SU-DHL-6 (cell line): ENCODE results near the gene FOCAD.

Experiments
- H2AFZ ChIP-seq: fragments of 200-600 bp; sonication (generic); 2 replicates; pipeline ENCODE4 v1.6.1; 2014; ENCODE audit warnings: low read depth, mild to moderate bottlenecking, moderate library complexity, mixed read lengths, antibody characterized with exemption, low read length; ENCODE audit not compliant: severe bottlenecking
- H3F3A ChIP-seq: fragments of 200-600 bp; shearing (Covaris generic); 2 replicates; pipeline ENCODE4 v1.6.0; 2016; ENCODE audit warnings: antibody characterized with exemption, mild to moderate bottlenecking; ENCODE audit not compliant: insufficient read depth
- H3K27ac ChIP-seq: fragments of 200-600 bp; sonication (generic); 2 replicates; pipeline ENCODE4 v1.5.1; 2016; ENCODE audit warnings: low read depth, mild to moderate bottlenecking, low read length, moderate library complexity, mixed read lengths
- H3K27me3 ChIP-seq: fragments of 200-600 bp; sonication (generic), shearing (Covaris generic); 2 replicates; pipeline ENCODE4 v1.6.0; 2014; ENCODE audit warnings: mild to moderate bottlenecking, low read length
- H3K36me3 ChIP-seq: fragments of 200-600 bp; sonication (generic); 2 replicates; pipeline ENCODE4 v1.6.1; 2014; ENCODE audit warnings: mild to moderate bottlenecking, low read length, mixed read lengths
- H3K4me2 ChIP-seq: fragments of 300-600, 200-600 bp; shearing (Covaris generic), sonication (generic); 2 replicates; pipeline ENCODE4 v1.6.0; 2014; ENCODE audit warnings: low read length, low read depth, mild to moderate bottlenecking; ENCODE audit not compliant: poor library complexity, severe bottlenecking
- H3K4me3 ChIP-seq: fragments of 200-600 bp; sonication (generic); 2 replicates; pipeline ENCODE4 v1.5.1; 2014; ENCODE audit warnings: antibody characterized with exemption, low read length, mild to moderate bottlenecking, mixed read lengths; ENCODE audit not compliant: insufficient read depth, poor library complexity, severe bottlenecking
- H3K79me2 ChIP-seq: fragments of 200-600 bp; sonication (generic); 2 replicates; pipeline ENCODE4 v1.6.1; 2014; ENCODE audit warnings: mild to moderate bottlenecking, low read length, moderate library complexity; ENCODE audit not compliant: insufficient read depth
- H3K9ac ChIP-seq: fragments of 200-600 bp; sonication (generic); 2 replicates; pipeline ENCODE4 v1.7.0; 2014; ENCODE audit warnings: mild to moderate bottlenecking, low read length
- H3K9me2 ChIP-seq: fragments of 200-600 bp; sonication (generic); replicated peaks from 2 replicates; pipeline ENCODE4 v1.6.1; 2014; ENCODE audit warnings: low read length; ENCODE audit not compliant: insufficient read depth
- H3K9me3 ChIP-seq: fragments of 200-600 bp; sonication (generic); 2 replicates; pipeline ENCODE4 v1.6.1; 2014; ENCODE audit warnings: low read length, mixed read lengths; ENCODE audit not compliant: insufficient read depth
- H4K20me1 ChIP-seq: fragments of 200-600 bp; sonication (generic); 2 replicates; pipeline ENCODE4 v1.6.1; 2014; ENCODE audit warnings: low read depth, mild to moderate bottlenecking, antibody characterized with exemption, low read length, moderate library complexity, mixed read lengths
- EZH2phosphoT487 ChIP-seq: fragments of 200-600 bp; sonication (generic), shearing (Covaris generic); conservative IDR thresholded peaks from 2 replicates; pipeline ENCODE4 v1.6.1; 2018; ENCODE audit warnings: mild to moderate bottlenecking, antibody characterized with exemption, low read length, moderate library complexity, mixed read lengths
- TF ChIP-seq, protein P1 (sequence below): fragments of 200-600 bp; sonication (generic); IDR thresholded peaks from one replicate; pipeline ENCODE4 v1.5.1; 2017; ENCODE audit warnings: antibody characterized with exemption, mild to moderate bottlenecking, low read length, moderate library complexity; ENCODE audit not compliant: insufficient read depth, poor library complexity, severe bottlenecking

The FOCAD gene

DNA sequence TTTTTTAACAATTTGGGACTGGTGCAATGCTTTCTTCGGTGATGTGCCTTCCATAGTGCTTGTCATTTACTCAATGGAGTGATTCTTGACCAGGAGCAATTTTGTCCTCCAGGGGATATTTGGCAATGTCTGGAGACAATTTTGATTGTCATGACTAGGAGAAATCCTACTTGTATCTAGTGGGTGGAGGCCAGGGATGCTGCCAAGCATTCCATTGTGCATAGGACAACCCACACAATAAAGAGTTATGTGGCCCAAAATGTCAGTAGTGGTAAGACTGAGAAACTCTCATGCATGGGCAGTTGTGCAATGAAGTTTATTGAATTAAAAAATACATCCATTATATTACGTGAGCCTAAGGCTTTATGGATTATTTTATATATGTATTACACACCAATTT, 70.5 kb downstream of the FOCAD start:
- no peak overlapping the region for H3K4me3 ChIP-seq
- no peaks in the 10 kb centered on the region for H3K79me2 ChIP-seq
- H4K20me1 ChIP-seq: peaks cover 6% of the 10 kb centered on the region; the same call in 1 of the 2 replicates
- TF ChIP-seq EZH2phosphoT487: no peak
- TF ChIP-seq, protein P1, sequence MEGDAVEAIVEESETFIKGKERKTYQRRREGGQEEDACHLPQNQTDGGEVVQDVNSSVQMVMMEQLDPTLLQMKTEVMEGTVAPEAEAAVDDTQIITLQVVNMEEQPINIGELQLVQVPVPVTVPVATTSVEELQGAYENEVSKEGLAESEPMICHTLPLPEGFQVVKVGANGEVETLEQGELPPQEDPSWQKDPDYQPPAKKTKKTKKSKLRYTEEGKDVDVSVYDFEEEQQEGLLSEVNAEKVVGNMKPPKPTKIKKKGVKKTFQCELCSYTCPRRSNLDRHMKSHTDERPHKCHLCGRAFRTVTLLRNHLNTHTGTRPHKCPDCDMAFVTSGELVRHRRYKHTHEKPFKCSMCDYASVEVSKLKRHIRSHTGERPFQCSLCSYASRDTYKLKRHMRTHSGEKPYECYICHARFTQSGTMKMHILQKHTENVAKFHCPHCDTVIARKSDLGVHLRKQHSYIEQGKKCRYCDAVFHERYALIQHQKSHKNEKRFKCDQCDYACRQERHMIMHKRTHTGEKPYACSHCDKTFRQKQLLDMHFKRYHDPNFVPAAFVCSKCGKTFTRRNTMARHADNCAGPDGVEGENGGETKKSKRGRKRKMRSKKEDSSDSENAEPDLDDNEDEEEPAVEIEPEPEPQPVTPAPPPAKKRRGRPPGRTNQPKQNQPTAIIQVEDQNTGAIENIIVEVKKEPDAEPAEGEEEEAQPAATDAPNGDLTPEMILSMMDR: no peak
- no peaks in the 10 kb centered on the region for H3K9me2 ChIP-seq
- no peak overlapping the region for H3K4me2 ChIP-seq
- H3F3A ChIP-seq: no peaks in the 10 kb centered on the region
- no peak overlapping the region for H3K27ac ChIP-seq
- no peaks in the 10 kb centered on the region for H3K36me3 ChIP-seq
- H3K9ac ChIP-seq: no peak overlapping the region
- H2AFZ ChIP-seq: no peak overlapping the region
- H3K9me3 ChIP-seq: no peaks in the 10 kb centered on the region
- no peaks in the 10 kb centered on the region for H3K27me3 ChIP-seq

DNA sequence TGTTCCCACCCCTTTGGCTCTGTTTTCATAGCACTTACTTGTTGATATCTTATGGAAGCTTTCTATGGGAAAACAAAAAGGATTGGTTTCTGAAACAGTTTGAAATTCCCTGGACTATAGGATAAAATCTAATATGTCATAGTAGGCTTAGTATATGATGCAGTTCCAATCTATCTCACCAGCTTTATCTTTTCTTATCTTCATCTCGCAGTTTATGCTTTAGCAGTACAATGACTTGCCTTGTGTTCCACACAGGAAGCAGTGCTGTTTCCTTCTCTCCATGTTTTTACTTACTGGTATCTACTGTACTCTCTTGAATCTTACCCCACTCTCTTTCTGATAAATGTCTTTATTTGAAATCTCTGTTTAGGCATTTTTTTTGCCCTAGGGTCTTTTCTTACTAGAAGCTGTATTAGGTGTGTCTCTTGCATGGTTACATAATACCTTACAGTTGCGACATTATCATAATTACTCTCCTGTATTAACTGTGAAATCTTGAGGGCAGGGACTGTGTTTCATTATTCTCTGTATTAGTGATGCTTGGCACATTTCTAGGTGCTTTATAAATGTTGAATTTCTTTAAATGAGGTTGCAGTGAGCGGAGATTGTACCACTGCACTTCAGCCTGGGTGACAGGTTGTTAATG, 76.3 kb downstream of the FOCAD start:
- no peak overlapping the region for H3K4me2 ChIP-seq
- H3F3A ChIP-seq: no peaks in the 10 kb centered on the region
- H2AFZ ChIP-seq: no peak overlapping the region
- TF ChIP-seq, protein P1: no peak
- no peak for TF ChIP-seq EZH2phosphoT487
- H3K27me3 ChIP-seq: no peaks in the 10 kb centered on the region
- H3K27ac ChIP-seq: no peak overlapping the region
- no peaks in the 10 kb centered on the region for H3K36me3 ChIP-seq
- no peaks in the 10 kb centered on the region for H3K79me2 ChIP-seq
- no peak overlapping the region for H3K9ac ChIP-seq
- no peaks in the 10 kb centered on the region for H3K9me3 ChIP-seq
- no peaks in the 10 kb centered on the region for H4K20me1 ChIP-seq
- no peak overlapping the region for H3K4me3 ChIP-seq
- no peaks in the 10 kb centered on the region for H3K9me2 ChIP-seq

DNA sequence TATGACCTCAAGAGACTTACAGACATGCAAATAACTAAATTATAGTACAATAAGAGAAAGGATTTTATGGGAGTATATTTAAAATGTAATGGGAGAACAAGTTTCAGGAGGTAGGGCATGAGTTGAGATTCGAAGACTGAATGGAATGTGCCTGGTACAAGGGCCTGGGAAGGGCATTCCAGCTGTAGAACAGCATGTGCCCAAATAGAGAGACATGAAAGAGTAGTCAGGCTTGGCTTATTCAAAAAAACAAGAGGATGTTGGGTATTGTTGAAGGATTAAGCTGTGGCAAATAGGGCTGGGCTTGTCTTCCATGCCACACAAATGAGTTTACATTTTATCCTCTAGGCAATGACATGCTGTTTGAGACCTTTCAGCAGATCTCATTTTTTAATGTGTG, 86.9 kb downstream of the FOCAD start:
- TF ChIP-seq, protein P1: no peak
- no peak for TF ChIP-seq EZH2phosphoT487
- Histone ChIP-seq H3K36me3 (no peaks in the 10 kb centered on the region), H3K27ac (no peak overlapping the region), H3K4me2 (no peak overlapping the region), H3F3A (no peaks in the 10 kb centered on the region), H3K79me2 (no peaks in the 10 kb centered on the region), H3K9me2 (no peaks in the 10 kb centered on the region), H4K20me1 (no peaks in the 10 kb centered on the region), H3K9me3 (no peaks in the 10 kb centered on the region), H3K9ac (no peak overlapping the region), H3K4me3 (no peak overlapping the region), H3K27me3 (no peaks in the 10 kb centered on the region), H2AFZ (no peak overlapping the region)
